Astrocyte of the hippocampus (primary cell): Measurements from ENCODE around the gene SERPINB2.
A peak's percentile ranks its signal among the peaks of the same experiment; 100 is the strongest.
"Not testable (repeated sequence)": the region's sequence is repeated elsewhere in the genome, so short reads cannot be mapped to it uniquely, and the experiment has no call there.

Source experiments
- DNase-seq: peaks from one replicate; pipeline ENCODE4 v3.0.0; 2011; ENCODE audit warnings: low read depth, low spot score

Gene SERPINB2

DNA sequence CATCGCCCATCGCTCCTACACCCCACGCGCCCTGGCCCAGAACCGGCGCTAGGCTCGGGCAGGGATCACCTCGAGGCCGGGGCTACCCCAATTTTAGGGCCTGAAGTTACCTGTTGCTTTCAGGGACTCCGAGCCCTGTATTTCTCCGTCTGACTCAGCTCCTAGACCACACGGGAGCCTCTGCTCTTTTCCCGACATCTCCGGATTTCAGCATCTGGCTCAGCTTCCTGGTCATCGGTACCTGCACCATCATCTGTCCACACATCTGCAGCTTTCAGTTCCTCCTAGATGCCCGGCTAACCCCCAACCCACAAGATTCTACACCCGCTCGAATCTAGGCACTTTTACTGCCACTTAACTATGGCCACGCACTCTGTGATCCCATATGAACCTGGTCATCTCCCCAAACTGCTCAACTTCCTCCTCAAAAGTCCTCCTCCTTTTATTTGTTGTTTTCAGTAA is 49.5 kb downstream of the SERPINB2 start:
- no peak for DNase-seq

DNA sequence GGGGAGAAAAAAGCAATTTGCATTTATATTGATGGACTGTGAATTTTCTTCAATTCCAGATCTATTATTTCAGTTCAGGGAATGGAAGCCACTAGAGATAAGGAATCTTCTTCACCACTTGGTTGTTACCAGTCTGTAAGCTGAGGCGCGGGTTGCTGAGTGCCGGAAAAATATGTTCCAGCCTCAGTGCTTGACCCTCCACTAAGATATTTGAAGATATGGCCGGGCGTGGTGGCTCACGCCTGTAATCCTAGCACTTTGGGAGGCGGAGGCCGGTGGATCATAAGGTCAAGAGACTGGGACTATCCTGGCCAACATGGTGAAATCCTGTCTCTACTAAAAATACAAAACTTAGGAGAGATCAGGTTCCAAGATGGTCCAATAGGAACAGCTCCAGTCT is 52.5 kb downstream of the SERPINB2 start:
- no peak for DNase-seq

GRCh38 chr18:63940543-63941050 is 53.1 kb downstream of the SERPINB2 start:
- not testable (repeated sequence) for DNase-seq

DNA sequence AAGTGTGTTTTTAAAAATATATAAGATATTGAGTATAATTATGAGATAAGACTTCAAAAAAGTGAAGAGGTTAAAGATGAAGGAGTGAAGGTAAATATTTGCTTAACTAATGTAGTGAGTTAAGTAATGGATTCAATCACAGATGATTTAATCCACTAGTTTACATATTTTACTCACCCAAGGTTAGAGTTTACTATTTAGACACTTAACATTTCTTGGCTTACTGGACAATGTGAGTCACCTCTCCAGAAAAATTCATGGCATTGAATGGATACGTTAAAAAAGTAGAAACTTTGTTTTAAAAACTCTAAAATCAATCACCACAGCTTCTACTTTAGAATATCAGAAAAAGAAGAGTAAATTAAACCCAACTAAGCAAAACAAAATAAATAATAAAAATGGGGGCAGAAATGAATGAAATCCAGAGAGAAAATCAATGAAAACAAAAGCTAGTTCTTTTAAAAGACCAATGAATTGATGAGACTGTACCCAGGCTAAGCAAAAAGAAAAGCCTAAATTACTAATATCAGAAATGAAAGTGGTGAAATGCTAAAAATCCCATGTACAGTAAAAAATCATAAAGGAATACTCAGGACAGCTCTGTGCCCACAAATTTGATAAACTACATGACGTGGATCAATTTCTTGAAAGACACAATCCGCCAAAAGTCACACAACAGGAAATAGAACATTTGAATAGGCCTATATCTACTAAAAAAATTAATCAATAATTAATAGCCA is 59.7 kb downstream of the SERPINB2 start:
- no peak for DNase-seq

- DNase-seq: peak; percentile 63
Measured at GRCh38 chr18:63949068-63949737, 61.7 kb downstream of the SERPINB2 start, which contains the start of gene HMSD. Gene HMSD, plus strand, starts transcription at chr18:63949301. Its CDS starts 4,155 bp downstream, at chr18:63953456.

- DNase-seq: peak; percentile 15
Measured at GRCh38 chr18:63951302-63951705, 63.8 kb downstream of the SERPINB2 start.
